ENCODE results near the gene C1QTNF1.

GRCh38 chr17:79045001-79045729, 21.2 kb downstream of the C1QTNF1 start:
- TF ChIP-seq ZNF274 (IDR thresholded peaks at IDR 0.05; ENCODE audit: low read depth, low read length) (no peak), SUZ12 (IDR thresholded peaks at IDR 0.05; ENCODE audit: extremely low read depth, insufficient read depth, insufficient read length) (no peak), YY1 (IDR thresholded peaks at IDR 0.05; ENCODE audit: insufficient read depth, insufficient read length) (no peak)

Data from NT2/D1 (cell line).